Naive thymus-derived CD4-positive, alpha-beta T cell (primary cell): Measurements from ENCODE around the gene PDK1. TPM values are rescaled to one million over a fixed set of nuclear protein-coding genes. Genes with fewer than 3 reads are reported as not detected.
"Not testable (repeated sequence)": the region's sequence is repeated elsewhere in the genome, so short reads cannot be mapped to it uniquely, and the experiment has no call there.

Experiments used
- ATAC-seq: fragments of 150-1000 bp; cut with Tn5 transposase; 2 replicates; pipeline ENCODE4 v1.10.0; 2021; ENCODE audit warnings: mild to moderate bottlenecking, moderate library complexity
- CTCF ChIA-PET: fragments of 350-600 bp; sonication (Branson Sonifier 250); formaldehyde crosslinking; loops from one replicate; lab custom pipeline; 2021; ENCODE audit warnings: antibody characterized with exemption; lab: Charles Lee
- POLR2A ChIA-PET: fragments of 350-600 bp; sonication (Branson Sonifier 250); formaldehyde crosslinking; loops from one replicate; lab custom pipeline; 2021; ENCODE audit warnings: antibody characterized with exemption, inconsistent platforms; lab: Charles Lee
- DNase-seq, 9 donors: peaks; one replicate each; pipeline versions ENCODE4 v3.0.0 to v3.0.0-alpha.2; 2020 to 2022; ENCODE audit warnings: mixed read lengths in 1 of 9
- H3K27ac ChIP-seq: one replicate; pipeline ENCODE4 v1.7.0; 2013; ENCODE audit warnings: mild to moderate bottlenecking, low read depth, low read length, moderate library complexity
- H3K27me3 ChIP-seq, 2 donors: one replicate each; pipeline ENCODE4 v1.7.0; 2013; ENCODE audit warnings: low read length in 2 of 2, mild to moderate bottlenecking in 2 of 2, moderate library complexity in 2 of 2; ENCODE audit not compliant: control insufficient read depth in 2 of 2, insufficient read depth in 2 of 2
- H3K36me3 ChIP-seq, 3 experiments: 1 replicate in 2 of 3; 2 replicates in 1 of 3; pipeline ENCODE4 v1.7.0; 2013; ENCODE audit warnings: low read length in 3 of 3, mild to moderate bottlenecking in 3 of 3, moderate library complexity in 1 of 3; ENCODE audit not compliant: insufficient read depth in 3 of 3, control insufficient read depth in 2 of 3
- H3K4me1 ChIP-seq, 2 donors: one replicate each; pipeline ENCODE4 v1.7.0; 2013; ENCODE audit warnings: low read length in 2 of 2, mild to moderate bottlenecking in 2 of 2, moderate library complexity in 1 of 2; ENCODE audit not compliant: control insufficient read depth in 2 of 2, insufficient read depth in 2 of 2
- H3K4me3 ChIP-seq: 2 replicates; pipeline ENCODE4 v1.7.0; 2013; ENCODE audit warnings: mild to moderate bottlenecking, low read length
- H3K9me3 ChIP-seq, 3 experiments: 1 replicate in 2 of 3; 2 replicates in 1 of 3; pipeline ENCODE4 v1.7.0; 2013; ENCODE audit warnings: low read length in 3 of 3; ENCODE audit not compliant: control insufficient read depth in 2 of 3
- H3K27ac Mint-ChIP-seq, 9 donors: one replicate each; pipeline ENCODE4 v1.8.0; 2020 to 2022; ENCODE audit warnings: mixed read lengths in 9 of 9, mild to moderate bottlenecking in 8 of 9, moderate library complexity in 5 of 9, inconsistent platforms in 2 of 9
- H3K27me3 Mint-ChIP-seq, 5 donors: one replicate each; pipeline ENCODE4 v1.8.0; 2021 to 2022; ENCODE audit warnings: mixed read lengths in 5 of 5, mild to moderate bottlenecking in 1 of 5
- H3K36me3 Mint-ChIP-seq, 5 donors: one replicate each; pipeline ENCODE4 v1.8.0; 2020 to 2022; ENCODE audit warnings: mixed read lengths in 5 of 5, mild to moderate bottlenecking in 3 of 5, inconsistent platforms in 1 of 5
- H3K4me1 Mint-ChIP-seq, 7 donors: one replicate each; pipeline ENCODE4 v1.8.0; 2020 to 2022; ENCODE audit warnings: mixed read lengths in 7 of 7, mild to moderate bottlenecking in 3 of 7, inconsistent platforms in 1 of 7
- H3K4me3 Mint-ChIP-seq, 10 donors: one replicate each; pipeline ENCODE4 v1.8.0; 2020 to 2022; ENCODE audit warnings: mild to moderate bottlenecking in 10 of 10, mixed read lengths in 10 of 10, moderate library complexity in 6 of 10, inconsistent platforms in 2 of 10
- H3K9me3 Mint-ChIP-seq, 11 donors: one replicate each; pipeline ENCODE4 v1.8.0; 2020 to 2022; ENCODE audit warnings: mixed read lengths in 11 of 11, mild to moderate bottlenecking in 4 of 11, inconsistent platforms in 1 of 11, moderate library complexity in 1 of 11
- intact Hi-C, 2 donors: fragments of 100-400 bp; cut with micrococcal nuclease; formaldehyde crosslinking; loops; one replicate each; pipeline ENCODE4 v1.15.1; 2023
- polyA plus RNA-seq, 2 donors: library from polyadenylated mRNA; unstranded; fragments of 300-500 nt; fragmentation: Illumina TruSeq; gene quantifications; one replicate each; pipeline ENCODE4 v1.2.3, GENCODE V29; 2021
- total RNA-seq, 6 experiments: library from RNA in 5 of 6; stranded (reverse) in 5 of 6; gene quantifications; 1 replicate in 5 of 6; 2 replicates in 1 of 6; pipeline ENCODE4 v1.2.3 and lab custom pipeline; 2021 to 2026

Gene PDK1
- total and polyA plus RNA-seq, 7 experiments from 2014 or later: 56.0 to 79.8 (median 66.6) TPM

DNA sequence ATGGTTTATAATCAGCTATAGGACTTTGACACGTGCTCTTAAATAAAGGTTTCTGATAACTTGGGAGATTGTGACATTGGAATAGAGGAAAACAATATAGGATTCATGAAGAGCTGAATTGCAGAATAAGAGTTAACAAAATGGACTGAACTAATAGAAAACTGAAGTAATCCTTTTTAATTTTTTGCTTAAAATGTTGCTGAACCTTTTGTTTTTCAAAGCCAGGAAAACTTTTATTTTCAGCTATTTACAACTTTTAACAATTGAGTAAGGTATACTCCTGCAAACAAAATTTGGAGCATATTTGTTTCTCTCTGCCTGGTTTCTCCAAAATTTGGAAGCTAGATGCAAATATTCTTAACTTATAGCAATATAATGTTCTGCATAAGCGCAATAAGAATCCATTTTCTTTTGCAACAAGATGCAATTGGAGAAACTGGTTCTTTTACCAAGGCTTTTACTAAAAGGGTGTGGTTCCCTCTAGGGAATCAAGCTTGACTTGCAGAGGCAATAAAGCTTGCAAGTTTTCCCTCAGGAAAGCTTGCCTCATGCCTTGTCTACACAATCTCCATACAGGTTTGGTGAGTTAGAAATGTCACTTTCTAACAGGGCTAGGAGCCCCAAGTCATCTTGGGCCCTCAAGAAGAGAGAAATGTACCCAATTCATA lies 10.3 kb upstream of the PDK1 start:
- peaks cover 9 to 63% (median 34%) of the 10 kb centered on the region in 5 donors for H3K36me3 Mint-ChIP-seq
- Histone ChIP-seq H3K27me3 (no peaks in the 10 kb centered on the region), H3K27ac (no peak overlapping the region), H3K4me1 (peaks cover 3 to 17% of the 10 kb centered on the region in 2 donors), H3K36me3 (no peaks in the 10 kb centered on the region), H3K9me3 (peaks cover 0 to 5% (median 0%) of the 10 kb centered on the region in 3 experiments), H3K4me3 (no peak overlapping the region)
- CTCF ChIA-PET: interaction anchor here (1.0 kb wide), 1 partner anchor 49 kb away, joined by 3 read pairs; no protein-coding TSS in a partner anchor
- H3K27me3 Mint-ChIP-seq: no peaks in the 10 kb centered on the region
- POLR2A ChIA-PET: no interaction called here
- peaks cover 11 to 27% (median 20%) of the 10 kb centered on the region in 7 donors for H3K4me1 Mint-ChIP-seq
- ATAC-seq (no peak), DNase-seq (no peak)
- no peak overlapping the region for H3K27ac Mint-ChIP-seq
- intact Hi-C loops: no loop called here
- H3K4me3 Mint-ChIP-seq: no peak overlapping the region
- peaks cover 0 to 27% (median 8%) of the 10 kb centered on the region in 11 donors for H3K9me3 Mint-ChIP-seq

DNA sequence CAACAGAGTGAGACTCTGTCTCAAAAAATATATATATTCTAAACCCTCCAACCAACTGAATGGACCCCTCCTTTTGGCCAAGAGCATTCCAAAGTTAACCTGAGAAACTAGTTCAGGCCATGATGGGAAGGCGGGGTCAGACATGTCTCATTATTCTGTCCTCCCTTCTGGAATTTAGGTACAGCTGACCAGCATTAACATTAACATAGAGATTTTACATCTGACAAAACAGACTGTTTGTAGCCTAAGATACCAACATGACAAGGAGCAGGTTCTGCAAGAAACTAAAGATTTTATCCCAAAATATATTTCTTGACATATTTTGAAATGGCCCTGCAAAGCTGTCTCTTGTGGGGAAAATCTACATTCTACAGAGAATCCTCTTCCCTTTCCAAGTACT lies 6.8 kb upstream of the PDK1 start:
- Histone ChIP-seq H3K4me1 (peaks cover 3 to 19% of the 10 kb centered on the region in 2 donors), H3K36me3 (no peaks in the 10 kb centered on the region), H3K9me3 (peaks cover 0 to 5% (median 0%) of the 10 kb centered on the region in 3 experiments), H3K27me3 (no peaks in the 10 kb centered on the region), H3K27ac (no peak overlapping the region), H3K4me3 (no peak overlapping the region)
- no peak overlapping the region for H3K27ac Mint-ChIP-seq
- peaks cover 0 to 17% (median 3%) of the 10 kb centered on the region in 11 donors for H3K9me3 Mint-ChIP-seq
- ATAC-seq: no peak
- H3K27me3 Mint-ChIP-seq: peaks cover 0 to 5% (median 0%) of the 10 kb centered on the region in 5 donors
- peaks cover 23 to 57% (median 41%) of the 10 kb centered on the region in 7 donors for H3K4me1 Mint-ChIP-seq
- intact Hi-C loops: no loop called here
- peak overlapping the region in 4 of 10 donors; percentile 43 to 72 (median 64) for H3K4me3 Mint-ChIP-seq
- H3K36me3 Mint-ChIP-seq: peaks cover 2 to 60% (median 19%) of the 10 kb centered on the region in 5 donors
- CTCF ChIA-PET: no interaction called here
- no peak for DNase-seq
- POLR2A ChIA-PET: interaction anchor here (0.6 kb wide), 1 partner anchor 20 kb away, joined by 3 read pairs; no protein-coding TSS in a partner anchor

DNA sequence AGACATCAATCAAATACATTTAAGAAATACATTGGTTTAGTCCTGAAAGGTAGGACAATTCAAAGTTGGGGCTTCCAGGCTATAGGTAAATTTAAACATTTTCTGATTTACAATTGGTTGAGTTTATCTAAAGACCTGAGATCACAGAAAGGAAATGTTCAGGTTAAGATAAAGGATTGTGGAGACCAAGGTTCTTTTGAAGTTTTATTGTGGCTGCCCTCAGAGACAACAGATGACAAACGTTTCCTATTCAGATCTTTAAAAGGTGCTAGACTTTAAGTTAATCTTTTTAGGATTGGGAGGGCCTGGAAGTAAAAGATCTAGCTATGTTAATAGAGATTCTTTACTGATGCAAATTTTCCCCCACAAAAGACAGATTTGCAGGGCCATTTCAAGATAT lies 6.1 kb upstream of the PDK1 start:
- H3K9me3 ChIP-seq, ATAC-seq, CTCF ChIA-PET, H3K27me3 ChIP-seq, H3K4me3 ChIP-seq, H3K36me3 ChIP-seq, H3K27ac ChIP-seq, H3K27me3 Mint-ChIP-seq: not testable (repeated sequence)
- Mint-ChIP-seq H3K4me1 (peaks cover 27 to 61% (median 48%) of the 10 kb centered on the region in 7 donors), H3K27ac (peak overlapping the region in 3 of 9 donors; percentile 25 to 66 (median 61)), H3K9me3 (peaks cover 0 to 13% (median 2%) of the 10 kb centered on the region in 11 donors), H3K36me3 (peaks cover 0 to 58% (median 16%) of the 10 kb centered on the region in 5 donors), H3K4me3 (peak overlapping the region; percentile 3 to 72 (median 64))
- H3K4me1 ChIP-seq: peaks cover 3 to 25% of the 10 kb centered on the region in 2 donors
- POLR2A ChIA-PET: interaction anchor here (1.0 kb wide), 1 partner anchor 56 kb away, joined by 3 read pairs; no protein-coding TSS in a partner anchor
- DNase-seq: peak in 7 of 9 donors; percentile 47 to 73 (median 64)
- intact Hi-C loops: loop anchor here in 1 of 2 donors (10.0 kb wide), 2 partner anchors 655 to 805 kb away; partner anchors contain the start of genes CDCA7 and SLC25A12

DNA sequence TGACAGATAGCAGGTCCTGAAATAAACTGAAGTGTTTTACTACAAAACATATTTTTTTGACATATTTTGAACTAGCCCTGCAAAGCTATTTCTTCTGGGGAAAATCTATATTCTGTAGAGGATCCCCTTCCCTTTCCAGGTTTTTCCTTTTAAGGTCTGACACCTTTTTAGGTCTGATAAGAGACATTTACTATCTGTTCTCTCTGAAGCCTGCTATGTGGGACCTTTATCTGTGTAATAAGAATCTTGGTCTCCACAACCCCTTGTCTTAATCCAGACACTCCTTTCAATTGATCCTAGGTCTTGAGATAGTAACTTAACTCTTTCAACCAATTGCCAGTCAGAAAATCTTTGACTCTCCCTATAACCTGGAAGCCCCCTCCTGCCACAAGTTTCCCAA lies 5.5 kb upstream of the PDK1 start:
- Histone ChIP-seq H3K27me3 (no peaks in the 10 kb centered on the region), H3K4me1 (peaks cover 3 to 30% of the 10 kb centered on the region in 2 donors), H3K4me3 (no peak overlapping the region), H3K27ac (no peak overlapping the region), H3K9me3 (peaks cover 0 to 5% (median 0%) of the 10 kb centered on the region in 3 experiments), H3K36me3 (no peaks in the 10 kb centered on the region)
- intact Hi-C loops: loop anchor here in 1 of 2 donors (10.0 kb wide), 2 partner anchors 656 to 804 kb away; partner anchors contain the start of genes CDCA7 and SLC25A12
- peaks cover 31 to 67% (median 54%) of the 10 kb centered on the region in 7 donors for H3K4me1 Mint-ChIP-seq
- peaks cover 0 to 5% (median 0%) of the 10 kb centered on the region in 5 donors for H3K27me3 Mint-ChIP-seq
- H3K27ac Mint-ChIP-seq: peak overlapping the region in 2 of 9 donors; percentile 50 to 61
- DNase-seq (no peak), ATAC-seq (no peak)
- peaks cover 0 to 58% (median 12%) of the 10 kb centered on the region in 5 donors for H3K36me3 Mint-ChIP-seq
- peak overlapping the region in 7 of 10 donors; percentile 58 to 72 (median 66) for H3K4me3 Mint-ChIP-seq
- H3K9me3 Mint-ChIP-seq: peaks cover 0 to 11% (median under 1%) of the 10 kb centered on the region in 11 donors
- POLR2A ChIA-PET: interaction anchor here (1.0 kb wide), 1 partner anchor 57 kb away, joined by 3 read pairs; no protein-coding TSS in a partner anchor
- CTCF ChIA-PET: no interaction called here

DNA sequence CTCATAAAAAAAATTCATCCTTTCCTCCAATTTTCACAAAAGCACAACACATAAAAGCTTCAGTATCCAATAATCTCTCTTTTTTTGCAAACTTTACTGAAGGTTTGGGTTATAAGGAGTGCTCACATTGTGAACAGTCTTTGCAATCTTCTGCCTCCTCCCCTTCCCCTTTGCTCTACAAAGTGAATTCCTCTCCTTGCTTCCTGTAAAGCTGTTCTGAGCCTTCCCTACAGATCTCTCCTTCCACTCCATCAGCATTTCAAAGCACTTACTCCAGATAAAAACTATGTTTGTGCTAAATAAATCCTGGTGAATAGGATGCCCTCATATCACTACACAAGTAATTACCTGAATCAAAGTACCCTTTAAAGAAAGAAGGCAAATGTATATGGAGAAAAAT lies 4.6 kb upstream of the PDK1 start:
- intact Hi-C loops: loop anchor here in 1 of 2 donors (10.0 kb wide), 2 partner anchors 656 to 804 kb away; partner anchors contain the start of genes CDCA7 and SLC25A12
- peaks cover 0 to 5% (median 0%) of the 10 kb centered on the region in 3 experiments for H3K9me3 ChIP-seq
- Mint-ChIP-seq H3K4me3 (peak overlapping the region in 5 of 10 donors; percentile 12 to 72 (median 20)), H3K4me1 (peaks cover 31 to 67% (median 54%) of the 10 kb centered on the region in 7 donors), H3K36me3 (peaks cover 0 to 52% (median 11%) of the 10 kb centered on the region in 5 donors), H3K27ac (peak overlapping the region in 1 of 9 donors; percentile 23), H3K27me3 (peaks cover 0 to 5% (median 0%) of the 10 kb centered on the region in 5 donors), H3K9me3 (peaks cover 0 to 11% (median 0%) of the 10 kb centered on the region in 11 donors)
- DNase-seq (no peak), ATAC-seq (no peak)
- H3K4me1 ChIP-seq: peaks cover 3 to 30% of the 10 kb centered on the region in 2 donors
- peaks cover 0 to 2% (median 0%) of the 10 kb centered on the region in 3 experiments for H3K36me3 ChIP-seq
- H3K27ac ChIP-seq: no peak overlapping the region
- H3K4me3 ChIP-seq: no peak overlapping the region
- ChIA-PET POLR2A (interaction anchor here (0.9 kb wide), 1 partner anchor 68 kb away, joined by 3 read pairs; no protein-coding TSS in a partner anchor), CTCF (no interaction called here)
- no peaks in the 10 kb centered on the region for H3K27me3 ChIP-seq

DNA sequence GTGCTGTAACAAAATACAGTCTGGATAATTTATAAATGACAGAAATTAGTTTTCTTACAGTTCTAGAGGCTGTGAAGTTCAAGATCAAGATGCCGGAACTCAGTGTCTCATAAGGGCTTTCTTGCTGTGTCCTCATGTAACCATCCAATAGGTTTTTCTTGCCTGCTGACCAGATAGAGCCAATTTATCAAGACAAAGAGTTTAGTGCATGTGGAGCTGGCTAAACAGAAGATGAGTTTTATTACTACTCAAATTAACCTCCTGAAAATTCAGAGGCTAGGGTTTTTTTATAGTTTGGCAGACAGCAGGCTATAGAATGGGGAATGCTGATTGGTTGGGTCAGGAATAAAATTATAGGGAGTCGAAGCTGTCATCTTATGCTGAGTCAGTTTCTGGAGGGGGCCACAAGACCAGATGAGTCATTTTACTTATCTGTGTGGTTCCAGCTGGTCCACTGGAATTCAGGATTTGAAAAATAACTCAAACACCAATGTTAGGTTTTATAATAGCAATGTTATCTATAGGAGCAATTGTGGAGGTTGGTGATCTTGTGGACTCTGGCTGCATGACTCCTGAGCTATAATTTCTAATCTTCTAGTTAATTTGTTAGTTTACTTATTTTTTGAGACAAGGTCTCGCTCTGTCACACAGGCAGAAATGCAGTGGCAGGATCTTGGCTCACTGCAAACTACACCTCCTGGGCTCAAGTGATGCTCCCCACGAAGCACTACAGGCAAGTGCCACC lies 3.2 kb upstream of the PDK1 start:
- POLR2A ChIA-PET: interaction anchor here (1.1 to 1.8 kb wide), 2 partner anchors 43 to 61 kb away, joined by 5 to 10 read pairs; no protein-coding TSS in a partner anchor
- H3K4me3 Mint-ChIP-seq: no peak overlapping the region
- no peak overlapping the region for H3K27ac Mint-ChIP-seq
- Histone ChIP-seq H3K27me3 (no peaks in the 10 kb centered on the region), H3K27ac (no peak overlapping the region), H3K9me3 (peaks cover 0 to 3% (median 0%) of the 10 kb centered on the region in 3 experiments), H3K4me3 (no peak overlapping the region), H3K36me3 (peaks cover 0 to 7% (median 0%) of the 10 kb centered on the region in 3 experiments), H3K4me1 (peaks cover 13 to 38% of the 10 kb centered on the region in 2 donors)
- intact Hi-C loops: loop anchor here in 1 of 2 donors (10.0 kb wide), 2 partner anchors 658 to 802 kb away; partner anchors contain the start of genes CDCA7 and SLC25A12
- DNase-seq (no peak), ATAC-seq (no peak)
- peaks cover 36 to 73% (median 64%) of the 10 kb centered on the region in 7 donors for H3K4me1 Mint-ChIP-seq
- peaks cover 0 to 5% (median 0%) of the 10 kb centered on the region in 11 donors for H3K9me3 Mint-ChIP-seq
- peaks cover 0 to 5% (median 0%) of the 10 kb centered on the region in 5 donors for H3K27me3 Mint-ChIP-seq
- peaks cover 0 to 48% (median 6%) of the 10 kb centered on the region in 5 donors for H3K36me3 Mint-ChIP-seq
- CTCF ChIA-PET: interaction anchor here (1.1 kb wide), 1 partner anchor 66 kb away, joined by 3 read pairs; no protein-coding TSS in a partner anchor
